Measurements from ENCODE around the gene FAM168B. TPM values are rescaled to one million over a fixed set of nuclear protein-coding genes. Genes with fewer than 3 reads are reported as not detected.

The FAM168B gene
- total and polyA plus RNA-seq, 2 of the 13 experiments (the other 11 are each of a cell fraction or from before 2014, with no cell fraction given): 64.5 to 113 TPM

- no peak for TF ChIP-seq CSRNP2 (CRISPR knock-in tag; conservative IDR thresholded peaks at IDR 0.05; ENCODE audit: low read depth)
- TF ChIP-seq ARID5B (CRISPR knock-in tag; IDR thresholded peaks at IDR 0.05): no peak
- TF ChIP-seq RXRA (CRISPR knock-in tag; IDR thresholded peaks at IDR 0.05): no peak
- no peak for TF ChIP-seq ZNF773 (CRISPR knock-in tag; IDR thresholded peaks at IDR 0.05; ENCODE audit: borderline replicate concordance)
- TF ChIP-seq KLF11 (CRISPR knock-in tag; IDR thresholded peaks at IDR 0.05): peak; percentile 12; the same call in 1 of the 2 replicates
- TF ChIP-seq RNF219 (CRISPR knock-in tag; IDR thresholded peaks at IDR 0.05): 0 out of 2 replicates have a peak, but pooled peaks have one; percentile 7
- TF ChIP-seq ZNF792 (CRISPR knock-in tag; IDR thresholded peaks at IDR 0.05): peak; percentile 38; the same call in 1 of the 2 replicates
- no peak for TF ChIP-seq TFDP1 (CRISPR knock-in tag; IDR thresholded peaks at IDR 0.05; ENCODE audit: borderline replicate concordance)
- 0 out of 2 replicates have a peak, but pooled peaks have one; percentile 24 for TF ChIP-seq ADNP (CRISPR knock-in tag; IDR thresholded peaks at IDR 0.05)
- no peak for TF ChIP-seq ZFP37 (CRISPR knock-in tag; IDR thresholded peaks at IDR 0.05; ENCODE audit: borderline replicate concordance)
- TF ChIP-seq ZNF556 (CRISPR knock-in tag; IDR thresholded peaks at IDR 0.05; ENCODE audit: borderline replicate concordance): no peak
- TF ChIP-seq YEATS2 (CRISPR knock-in tag; IDR thresholded peaks at IDR 0.05; ENCODE audit: borderline replicate concordance): no peak
- no peak for TF ChIP-seq ZNF530 (CRISPR knock-in tag; IDR thresholded peaks at IDR 0.05; ENCODE audit: low read depth)
- TF ChIP-seq MTERF4 (CRISPR knock-in tag; IDR thresholded peaks at IDR 0.05): no peak
- TF ChIP-seq TGIF2 (CRISPR knock-in tag; IDR thresholded peaks at IDR 0.05): 0 out of 2 replicates have a peak, but pooled peaks have one; percentile 28
- no peak for TF ChIP-seq LBX2 (CRISPR knock-in tag; IDR thresholded peaks at IDR 0.05; ENCODE audit: borderline replicate concordance)
- peak; percentile 29; the same call in 1 of the 2 replicates for TF ChIP-seq SAP130 (CRISPR knock-in tag; IDR thresholded peaks at IDR 0.05; ENCODE audit: low read depth)
- peak; percentile 51; the same call in 1 of the 2 replicates for TF ChIP-seq NCOR1 (IDR thresholded peaks at IDR 0.05; ENCODE audit: borderline replicate concordance, low read length)
These were observed 1.4 kb upstream of the FAM168B start (continued) for GRCh38 chr2:131094463-131095281.

Data from HepG2 (cell line).